Osteocyte (in vitro differentiated cells): Measurements from ENCODE around the gene CD82. TPM values are rescaled to one million over a fixed set of nuclear protein-coding genes. Genes with fewer than 3 reads are reported as not detected.
A peak's percentile ranks its signal among the peaks of the same experiment; 100 is the strongest.

ENCODE experiments used
- DNase-seq: peaks from one replicate; pipeline ENCODE4 v3.0.0; 2021; ENCODE audit warnings: mixed read lengths; ENCODE audit not compliant: unreplicated experiment; ENCODE audit errors: extremely low spot score
- H3K27ac Mint-ChIP-seq: one replicate; pipeline ENCODE4 v1.8.0; 2021; ENCODE audit warnings: mild to moderate bottlenecking, mixed read lengths; ENCODE audit not compliant: unreplicated experiment
- H3K27me3 Mint-ChIP-seq: one replicate; pipeline ENCODE4 v1.8.0; 2021; ENCODE audit warnings: mixed read lengths; ENCODE audit not compliant: unreplicated experiment
- H3K36me3 Mint-ChIP-seq: one replicate; pipeline ENCODE4 v1.8.0; 2021; ENCODE audit warnings: mixed read lengths; ENCODE audit not compliant: unreplicated experiment
- H3K4me1 Mint-ChIP-seq: one replicate; pipeline ENCODE4 v1.8.0; 2021; ENCODE audit warnings: mixed read lengths; ENCODE audit not compliant: unreplicated experiment
- H3K4me3 Mint-ChIP-seq: one replicate; pipeline ENCODE4 v1.8.0; 2021; ENCODE audit warnings: mild to moderate bottlenecking, moderate library complexity, mixed read lengths; ENCODE audit not compliant: unreplicated experiment
- H3K9me3 Mint-ChIP-seq: one replicate; pipeline ENCODE4 v1.8.0; 2021; ENCODE audit warnings: mixed read lengths; ENCODE audit not compliant: unreplicated experiment
- total RNA-seq: library from RNA; stranded (reverse); gene quantifications from 2 replicates; pipeline ENCODE4 v1.2.1, GENCODE V29; 2021
- TF ChIP-seq, protein P1 (sequence below): fragments of 200-600 bp; sonication (generic); IDR thresholded peaks from 2 replicates; pipeline ENCODE4 v1.5.0; 2021; ENCODE audit warnings: antibody characterized with exemption, mild to moderate bottlenecking, moderate library complexity

CD82 gene
- total RNA-seq, 1 donor from 2014 or later = 34.6 TPM

DNA sequence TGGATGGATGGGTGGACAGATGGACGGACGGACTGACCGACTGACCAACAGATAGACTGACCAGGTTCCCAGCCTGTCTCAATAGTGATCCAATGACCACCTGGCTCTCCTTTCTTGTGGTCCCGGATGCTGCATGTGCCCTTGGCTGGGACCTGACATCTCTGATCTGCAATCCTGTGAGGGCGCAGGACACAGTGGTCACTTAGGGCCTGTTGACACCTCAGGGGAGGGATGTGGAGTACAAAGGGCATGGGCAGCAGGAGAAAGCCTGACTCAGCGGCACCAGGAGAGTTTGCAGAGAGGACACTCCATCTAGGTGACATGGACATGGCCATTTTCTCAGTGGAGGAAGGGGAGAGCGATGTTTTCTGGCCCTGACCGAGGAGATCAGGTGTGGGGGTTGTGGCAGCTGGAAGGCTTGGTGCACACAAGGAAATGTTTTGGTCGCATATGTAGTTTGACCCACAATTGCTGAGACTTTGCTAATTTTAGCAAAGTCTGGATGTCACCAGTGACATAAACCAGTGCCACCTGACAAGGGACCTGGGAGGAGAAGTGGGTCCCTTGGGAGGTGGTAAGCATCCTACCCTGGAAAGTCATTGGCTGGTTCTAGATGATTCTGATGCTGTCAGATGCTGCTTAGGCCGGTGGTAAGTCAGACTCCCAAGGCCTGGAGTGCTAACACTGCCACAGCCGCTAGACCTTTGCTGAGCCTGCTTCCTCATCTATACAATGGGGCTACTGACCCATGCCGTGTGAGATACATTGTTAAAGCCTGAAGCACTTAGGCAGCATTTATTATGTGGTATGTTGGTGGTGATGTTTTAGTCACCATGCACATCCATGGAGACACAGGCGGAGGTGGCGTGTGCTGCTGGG is 50.7 kb downstream of the CD82 start:
- Mint-ChIP-seq H3K4me1 (peaks cover 4% of the 10 kb centered on the region), H3K27me3 (no peaks in the 10 kb centered on the region), H3K9me3 (no peaks in the 10 kb centered on the region), H3K36me3 (no peaks in the 10 kb centered on the region), H3K27ac (no peak overlapping the region), H3K4me3 (no peak overlapping the region)
- DNase-seq = no peak
- TF ChIP-seq, protein P1, sequence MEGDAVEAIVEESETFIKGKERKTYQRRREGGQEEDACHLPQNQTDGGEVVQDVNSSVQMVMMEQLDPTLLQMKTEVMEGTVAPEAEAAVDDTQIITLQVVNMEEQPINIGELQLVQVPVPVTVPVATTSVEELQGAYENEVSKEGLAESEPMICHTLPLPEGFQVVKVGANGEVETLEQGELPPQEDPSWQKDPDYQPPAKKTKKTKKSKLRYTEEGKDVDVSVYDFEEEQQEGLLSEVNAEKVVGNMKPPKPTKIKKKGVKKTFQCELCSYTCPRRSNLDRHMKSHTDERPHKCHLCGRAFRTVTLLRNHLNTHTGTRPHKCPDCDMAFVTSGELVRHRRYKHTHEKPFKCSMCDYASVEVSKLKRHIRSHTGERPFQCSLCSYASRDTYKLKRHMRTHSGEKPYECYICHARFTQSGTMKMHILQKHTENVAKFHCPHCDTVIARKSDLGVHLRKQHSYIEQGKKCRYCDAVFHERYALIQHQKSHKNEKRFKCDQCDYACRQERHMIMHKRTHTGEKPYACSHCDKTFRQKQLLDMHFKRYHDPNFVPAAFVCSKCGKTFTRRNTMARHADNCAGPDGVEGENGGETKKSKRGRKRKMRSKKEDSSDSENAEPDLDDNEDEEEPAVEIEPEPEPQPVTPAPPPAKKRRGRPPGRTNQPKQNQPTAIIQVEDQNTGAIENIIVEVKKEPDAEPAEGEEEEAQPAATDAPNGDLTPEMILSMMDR = no peak

- no peak overlapping the region for H3K4me3 Mint-ChIP-seq
- H3K36me3 Mint-ChIP-seq = no peaks in the 10 kb centered on the region
- DNase-seq = no peak
- no peaks in the 10 kb centered on the region for H3K27me3 Mint-ChIP-seq
- H3K27ac Mint-ChIP-seq = no peak overlapping the region
- TF ChIP-seq, protein P1 = no peak
- peaks cover 5% of the 10 kb centered on the region for H3K4me1 Mint-ChIP-seq
- H3K9me3 Mint-ChIP-seq = no peaks in the 10 kb centered on the region
These were observed 52.4 kb downstream of the CD82 start for GRCh38 chr11:44617671-44618461.

DNA sequence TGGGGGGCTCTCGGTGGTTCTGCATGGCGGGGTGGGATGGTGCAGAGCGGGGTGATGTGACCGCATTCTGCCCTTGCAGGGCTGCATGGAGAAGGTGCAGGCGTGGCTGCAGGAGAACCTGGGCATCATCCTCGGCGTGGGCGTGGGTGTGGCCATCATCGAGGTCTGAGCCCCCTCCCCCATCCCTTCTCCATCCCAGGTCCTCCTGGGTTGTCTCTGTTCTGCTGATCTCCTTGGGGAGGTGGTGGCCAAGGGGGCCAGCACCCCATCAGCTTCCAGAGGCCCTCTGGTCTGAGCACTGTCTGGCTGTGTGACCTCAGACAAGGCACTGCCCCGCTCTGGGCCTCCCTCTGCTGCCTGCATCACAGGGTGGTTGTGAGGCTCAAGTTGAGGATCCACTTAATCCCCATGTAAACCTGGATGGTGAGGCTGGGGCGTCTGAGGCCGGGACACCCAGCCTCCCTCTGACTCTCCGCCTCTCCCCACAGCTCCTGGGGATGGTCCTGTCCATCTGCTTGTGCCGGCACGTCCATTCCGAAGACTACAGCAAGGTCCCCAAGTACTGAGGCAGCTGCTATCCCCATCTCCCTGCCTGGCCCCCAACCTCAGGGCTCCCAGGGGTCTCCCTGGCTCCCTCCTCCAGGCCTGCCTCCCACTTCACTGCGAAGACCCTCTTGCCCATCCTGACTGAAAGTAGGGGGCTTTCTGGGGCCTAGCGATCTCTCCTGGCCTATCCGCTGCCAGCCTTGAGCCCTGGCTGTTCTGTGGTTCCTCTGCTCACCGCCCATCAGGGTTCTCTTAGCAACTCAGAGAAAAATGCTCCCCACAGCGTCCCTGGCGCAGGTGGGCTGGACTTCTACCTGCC is 53.3 kb downstream of the CD82 start:
- peak; percentile 78 for DNase-seq

GRCh38 chr11:44620328-44620725 is 54.9 kb downstream of the CD82 start:
- no peak for DNase-seq
- TF ChIP-seq, protein P1 = no peak
- H3K27me3 Mint-ChIP-seq = no peaks in the 10 kb centered on the region
- H3K36me3 Mint-ChIP-seq = no peaks in the 10 kb centered on the region
- no peak overlapping the region for H3K27ac Mint-ChIP-seq
- peaks cover 5% of the 10 kb centered on the region for H3K4me1 Mint-ChIP-seq
- no peak overlapping the region for H3K4me3 Mint-ChIP-seq
- no peaks in the 10 kb centered on the region for H3K9me3 Mint-ChIP-seq

More for the DNA sequence above, 53.3 kb downstream of the CD82 start:
- no peaks in the 10 kb centered on the region for H3K36me3 Mint-ChIP-seq
- no peak overlapping the region for H3K4me3 Mint-ChIP-seq
- TF ChIP-seq, protein P1 = no peak
- H3K9me3 Mint-ChIP-seq = no peaks in the 10 kb centered on the region
- H3K27me3 Mint-ChIP-seq = no peaks in the 10 kb centered on the region
- no peak overlapping the region for H3K27ac Mint-ChIP-seq
- H3K4me1 Mint-ChIP-seq = peaks cover 5% of the 10 kb centered on the region
